HG03196 (cell line): Measurements from ENCODE around the gene GFRA4.
"Not testable (repeated sequence)": the region's sequence is repeated elsewhere in the genome, so short reads cannot be mapped to it uniquely, and the experiment has no call there.

ENCODE experiments used
- ATAC-seq: cut with Tn5 transposase; IDR thresholded peaks from one replicate; pipeline ENCODE4 v1.9.1; 2021; ENCODE audit not compliant: unreplicated experiment

GFRA4 gene

DNA sequence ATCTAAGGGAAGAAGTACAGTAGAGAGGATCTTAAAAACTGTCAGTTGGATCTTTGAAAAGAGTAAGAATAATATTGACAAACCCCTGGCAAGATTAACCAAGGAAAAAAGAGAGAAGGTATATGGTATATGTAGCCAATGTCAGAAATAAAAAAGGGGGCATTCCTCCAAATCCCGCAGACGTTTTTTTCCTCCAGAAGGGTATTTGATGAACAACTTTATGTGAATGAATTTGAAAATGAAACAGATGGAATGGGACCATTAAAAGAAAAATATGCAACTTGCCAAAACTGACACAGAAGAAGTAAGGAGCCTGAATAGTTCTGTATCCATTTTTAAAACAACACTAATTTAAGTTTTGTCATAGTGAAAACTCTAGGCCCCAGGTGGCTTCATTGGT, 35.7 kb downstream of the GFRA4 start:
- no peak for ATAC-seq

DNA sequence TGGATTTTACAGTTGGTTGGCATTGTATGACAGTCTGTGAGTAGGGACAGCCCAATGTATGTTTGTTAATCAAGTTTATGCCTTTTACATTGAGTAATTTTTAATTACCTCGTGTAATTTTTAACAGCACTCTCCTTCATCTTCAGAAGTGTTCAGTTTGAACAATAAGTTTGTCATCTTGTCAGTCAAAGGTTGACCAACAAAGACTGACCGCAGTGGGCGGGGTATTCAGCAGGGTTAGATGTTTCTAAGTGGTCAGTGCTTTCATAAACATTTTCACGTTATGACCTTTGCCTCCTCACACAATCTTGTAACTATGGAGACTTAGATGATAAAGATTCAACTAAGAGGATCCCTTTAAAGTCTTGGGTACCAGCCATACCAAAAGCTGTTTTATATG, 40.8 kb downstream of the GFRA4 start:
- ATAC-seq, result no peak

DNA sequence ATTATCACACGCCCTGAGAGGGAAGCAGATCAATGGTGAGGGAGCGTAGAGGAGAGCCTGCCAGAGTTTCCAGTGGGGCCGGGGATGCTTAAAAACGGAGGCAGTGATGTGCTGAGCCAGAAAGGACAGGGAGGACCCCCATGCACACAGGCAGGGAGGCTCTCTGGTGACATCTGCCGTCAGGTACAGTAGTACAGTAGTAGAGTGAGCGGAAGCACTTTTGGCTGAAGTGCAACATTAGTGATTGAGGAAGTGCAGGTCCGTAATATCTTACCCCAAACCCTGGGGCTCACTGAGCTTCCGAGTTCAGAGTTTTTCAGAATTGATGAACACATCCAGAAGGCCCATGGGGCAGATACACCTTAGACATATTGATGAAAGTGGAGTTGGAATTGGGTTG, 42.1 kb downstream of the GFRA4 start:
- no peak for ATAC-seq

DNA sequence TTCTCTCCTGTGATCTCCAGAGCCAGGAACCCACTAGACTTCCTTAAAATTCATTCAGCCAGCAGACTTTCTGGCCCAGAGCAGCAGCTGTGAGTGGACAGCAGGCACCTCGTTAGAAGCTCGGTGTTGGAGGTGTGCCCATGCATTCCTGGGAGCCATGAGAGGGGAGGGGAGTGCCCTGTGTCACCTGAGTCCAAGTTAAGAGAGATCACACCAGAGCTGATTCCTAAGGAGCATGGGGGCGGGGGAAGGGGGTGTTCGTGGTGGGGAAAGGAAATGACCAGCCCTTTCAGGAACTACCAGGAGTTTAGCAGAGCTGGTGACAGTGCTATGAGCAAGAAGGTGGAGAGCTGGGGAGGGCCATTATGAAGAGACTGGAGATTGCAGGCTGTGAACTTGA, 46.9 kb downstream of the GFRA4 start:
- no peak for ATAC-seq

DNA sequence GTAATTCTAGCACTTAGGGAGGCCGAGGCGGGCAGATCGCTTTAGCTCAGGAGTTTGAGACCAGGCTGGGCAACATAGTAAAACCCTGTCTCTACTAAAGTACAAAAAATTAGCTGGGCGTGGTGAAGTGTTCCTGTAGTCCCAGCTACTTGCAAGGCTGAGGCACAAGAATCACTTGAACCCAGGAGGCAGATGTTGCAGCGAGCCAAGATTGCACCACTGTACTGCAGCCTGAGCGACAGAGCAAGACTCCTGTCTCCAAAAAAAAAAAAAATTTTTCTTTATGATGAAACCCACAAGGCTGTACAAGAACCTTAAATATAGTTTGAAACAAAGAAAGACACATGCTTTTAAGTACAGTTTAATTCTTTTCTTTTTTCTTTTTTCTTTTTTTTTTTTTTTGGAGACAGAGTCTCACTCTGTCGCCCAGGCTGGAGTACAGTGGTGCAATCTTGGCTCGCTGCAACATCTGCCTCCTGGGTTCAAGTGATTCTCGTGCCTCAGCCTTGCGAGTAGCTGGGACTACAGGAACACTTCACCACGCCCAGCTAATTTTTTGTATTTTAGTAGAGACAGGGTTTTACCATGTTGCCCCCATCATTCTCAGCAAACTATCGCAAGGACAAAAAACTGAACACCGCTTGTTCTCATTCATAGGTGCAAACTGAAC, 47.9 kb downstream of the GFRA4 start:
- not testable (repeated sequence) for ATAC-seq

DNA sequence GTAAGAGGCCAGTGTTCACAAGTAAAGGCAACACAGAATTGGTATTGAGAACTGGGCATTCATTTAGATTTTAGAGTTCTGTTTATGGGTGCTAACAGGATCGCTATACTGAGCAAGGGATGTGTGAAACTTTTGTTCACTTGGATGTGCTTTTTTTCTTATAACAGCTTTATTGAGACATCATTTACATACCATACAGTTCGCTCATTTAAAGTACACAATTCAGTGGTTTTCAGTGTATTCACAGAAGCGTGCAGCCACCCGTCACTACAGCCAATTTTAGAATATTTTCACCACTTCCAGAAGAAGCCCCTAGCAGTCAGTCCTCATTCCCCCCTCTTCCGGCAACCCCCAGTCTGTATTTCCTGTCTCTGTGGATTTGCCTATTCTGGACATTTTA, 48.7 kb downstream of the GFRA4 start:
- no peak for ATAC-seq

DNA sequence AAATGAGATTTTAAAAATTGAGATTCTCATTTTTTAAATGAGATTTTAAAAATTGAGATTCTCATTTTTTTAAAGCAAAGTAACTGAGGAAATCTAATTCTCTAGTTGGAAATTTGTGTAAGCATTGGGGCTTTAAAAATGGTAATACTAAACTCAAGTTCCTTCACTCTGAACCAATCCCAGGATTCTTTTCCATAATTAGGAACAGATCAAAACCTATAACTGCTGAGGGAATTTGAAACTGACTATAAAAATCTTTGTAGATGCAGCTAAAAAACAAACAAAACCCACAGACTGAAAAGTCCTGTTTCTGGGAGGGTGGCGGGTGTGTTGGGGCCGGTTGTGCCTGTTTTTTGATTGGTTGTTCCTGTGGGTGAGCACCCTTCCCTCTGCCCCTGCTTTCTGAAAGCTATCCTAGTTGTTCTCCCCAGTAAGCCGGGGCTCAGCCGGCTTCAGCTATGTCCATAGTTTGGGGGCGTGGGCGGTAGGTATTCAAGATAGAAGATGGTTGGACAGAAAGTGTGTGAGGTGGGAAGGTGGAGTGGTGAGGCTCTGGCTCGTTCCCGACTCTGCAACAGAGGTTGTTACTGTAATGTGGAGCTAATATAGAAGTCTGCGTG, 49.3 kb downstream of the GFRA4 start:
- ATAC-seq, result no peak

DNA sequence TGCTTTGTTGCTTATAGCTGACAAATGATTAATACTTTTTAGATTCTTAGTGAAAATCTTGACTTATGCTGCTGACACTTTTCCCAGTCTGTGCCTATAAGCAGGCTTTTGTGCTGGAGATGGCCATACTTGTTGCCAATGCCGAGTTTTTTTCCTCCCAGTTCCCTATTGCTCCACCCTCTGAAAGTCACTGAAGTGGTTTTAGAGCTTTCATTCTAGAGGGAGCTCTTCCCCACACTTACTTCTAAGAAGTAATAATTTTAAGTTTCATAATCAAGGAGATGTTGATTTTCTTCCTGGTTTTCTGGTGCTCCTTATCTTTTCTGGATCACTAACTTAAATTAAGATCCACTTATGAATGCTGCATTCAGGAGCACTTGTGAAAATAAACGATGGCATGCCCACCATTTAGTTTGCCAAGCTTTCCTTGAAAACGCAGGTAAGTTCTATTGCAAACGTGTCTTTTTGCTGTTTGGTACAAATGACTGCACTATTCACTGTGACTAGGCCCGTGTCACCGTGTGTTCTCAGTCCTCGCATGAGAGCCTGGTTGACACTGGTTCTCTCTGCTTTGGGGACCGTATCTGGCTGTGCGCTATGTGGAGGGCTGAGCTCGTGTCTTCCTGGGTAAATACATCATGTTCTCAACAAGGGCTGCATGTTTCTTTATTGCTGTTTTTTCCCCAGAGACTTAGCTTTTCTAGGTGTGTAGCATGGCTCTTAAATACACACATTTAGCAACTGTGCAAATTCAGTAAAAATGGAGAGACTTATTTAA, 50.2 kb downstream of the GFRA4 start:
- ATAC-seq, result no peak

DNA sequence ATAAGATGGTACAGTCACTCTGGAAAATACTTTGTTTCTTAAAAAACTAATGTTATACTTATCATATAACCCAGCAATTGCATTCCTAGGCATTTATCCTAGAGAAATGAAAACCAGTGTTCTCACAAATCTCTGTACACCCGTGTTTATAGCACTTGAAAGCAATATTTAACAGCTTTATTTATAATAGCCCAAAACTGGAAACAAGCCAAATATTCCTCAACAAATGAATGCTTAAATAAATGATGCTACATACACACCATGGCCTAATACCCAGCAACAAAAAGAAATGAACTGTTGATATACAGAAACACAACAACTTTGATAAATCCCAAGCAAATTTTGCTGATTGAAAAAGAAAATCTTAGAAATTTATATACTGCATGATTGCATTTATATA, 51.3 kb downstream of the GFRA4 start:
- ATAC-seq, result no peak
